CD4-positive, alpha-beta T cell treated with Interleukin-17A for 1 hour (primary cell): ENCODE data around the gene VWA3B.
"Not testable (repeated sequence)": the region's sequence is repeated elsewhere in the genome, so short reads cannot be mapped to it uniquely, and the experiment has no call there.

ENCODE experiments used
- DNase-seq: peaks from one replicate; pipeline ENCODE4 v3.0.0-alpha.2; 2020

Gene VWA3B

GRCh38 chr2:98140210-98140609 is 53.2 kb downstream of the VWA3B start:
- DNase-seq = no peak

GRCh38 chr2:98142106-98142791 is 55.3 kb downstream of the VWA3B start:
- no peak for DNase-seq

GRCh38 chr2:98145070-98145469 is 58.1 kb downstream of the VWA3B start:
- DNase-seq = no peak

GRCh38 chr2:98147900-98148299 is 60.9 kb downstream of the VWA3B start:
- DNase-seq = not testable (repeated sequence)

- no peak for DNase-seq
Observed at GRCh38 chr2:98148595-98149332, 61.8 kb downstream of the VWA3B start.

GRCh38 chr2:98149333-98149697 is 62.3 kb downstream of the VWA3B start:
- DNase-seq = peak; percentile 45

- no peak for DNase-seq
Observed at GRCh38 chr2:98153481-98153880, 66.5 kb downstream of the VWA3B start.

- no peak for DNase-seq
Observed at GRCh38 chr2:98155291-98155690, 68.3 kb downstream of the VWA3B start.

GRCh38 chr2:98155716-98156115 is 68.7 kb downstream of the VWA3B start:
- DNase-seq = no peak

GRCh38 chr2:98156304-98156703 is 69.3 kb downstream of the VWA3B start:
- DNase-seq = no peak

GRCh38 chr2:98157557-98157956 is 70.6 kb downstream of the VWA3B start:
- DNase-seq = no peak

GRCh38 chr2:98158305-98158704 is 71.3 kb downstream of the VWA3B start:
- no peak for DNase-seq

GRCh38 chr2:98160554-98160953 is 73.6 kb downstream of the VWA3B start:
- DNase-seq = no peak

GRCh38 chr2:98161186-98161585 is 74.2 kb downstream of the VWA3B start:
- DNase-seq = no peak

GRCh38 chr2:98164256-98164655 is 77.3 kb downstream of the VWA3B start:
- no peak for DNase-seq

GRCh38 chr2:98165516-98166071 is 78.6 kb downstream of the VWA3B start:
- no peak for DNase-seq

GRCh38 chr2:98167916-98168315 is 80.9 kb downstream of the VWA3B start:
- DNase-seq = no peak

GRCh38 chr2:98170076-98170475 is 83.1 kb downstream of the VWA3B start:
- no peak for DNase-seq

GRCh38 chr2:98172150-98172765 is 85.3 kb downstream of the VWA3B start:
- no peak for DNase-seq

GRCh38 chr2:98172951-98173350 is 86.0 kb downstream of the VWA3B start:
- DNase-seq = no peak

GRCh38 chr2:98175811-98176210 is 88.8 kb downstream of the VWA3B start:
- no peak for DNase-seq

GRCh38 chr2:98177286-98177685 is 90.3 kb downstream of the VWA3B start:
- DNase-seq = no peak

GRCh38 chr2:98177986-98178385 is 91.0 kb downstream of the VWA3B start:
- no peak for DNase-seq

- DNase-seq = no peak
Observed at GRCh38 chr2:98180456-98180855, 93.5 kb downstream of the VWA3B start.
